Keratinocyte (primary cell): ENCODE data around the gene CHMP2A. TPM values are rescaled to one million over a fixed set of nuclear protein-coding genes. Genes with fewer than 3 reads are reported as not detected.
"Not testable (repeated sequence)": the region's sequence is repeated elsewhere in the genome, so short reads cannot be mapped to it uniquely, and the experiment has no call there.

ENCODE experiments used
- DNase-seq: peaks from one replicate; pipeline ENCODE4 v3.0.0-alpha.2; 2011; ENCODE audit warnings: low read depth, missing footprints, low spot score
- FAIRE-seq: peaks from 2 replicates; lab custom pipeline; 2011; peaks lifted over from hg19 to GRCh38; lab: Jason Lieb, UNC
- H2AFZ ChIP-seq: 2 replicates; pipeline ENCODE4 v1.6.0; 2012; ENCODE audit warnings: low read length, control low read depth, inconsistent platforms; ENCODE audit not compliant: control insufficient read depth
- H3K27ac ChIP-seq: 2 replicates; pipeline ENCODE4 v1.5.1; 2011; ENCODE audit warnings: low read length; ENCODE audit not compliant: control insufficient read depth, insufficient read depth
- H3K27me3 ChIP-seq: 3 replicates; pipeline ENCODE4 v1.6.0; 2011; ENCODE audit warnings: low read length; ENCODE audit not compliant: control insufficient read depth, insufficient read depth; ENCODE audit errors: extremely low read depth
- H3K36me3 ChIP-seq, 2 experiments: 2 replicates in 1 of 2; 3 replicates in 1 of 2; pipeline ENCODE4 v1.5.1; 2011; ENCODE audit warnings: low read length in 2 of 2, mild to moderate bottlenecking in 1 of 2; ENCODE audit not compliant: control insufficient read depth in 2 of 2, insufficient read depth in 2 of 2; ENCODE audit errors: extremely low read depth in 1 of 2
- H3K4me1 ChIP-seq: 3 replicates; pipeline ENCODE4 v1.5.1; 2011; ENCODE audit warnings: low read length; ENCODE audit not compliant: control insufficient read depth, insufficient read depth; ENCODE audit errors: extremely low read depth
- H3K4me2 ChIP-seq: 3 replicates; pipeline ENCODE4 v1.6.0; 2011; ENCODE audit warnings: low read depth, low read length; ENCODE audit not compliant: control insufficient read depth, insufficient read depth; ENCODE audit errors: extremely low read depth
- H3K4me3 ChIP-seq, 3 experiments: fragments of 200-600 bp in 1 of 3; sonication (generic) in 1 of 3; 2 replicates in 2 of 3; 3 replicates in 1 of 3; pipeline ENCODE4 v1.5.1; 2011 to 2016; ENCODE audit warnings: low read length in 3 of 3, mild to moderate bottlenecking in 3 of 3, control low read depth in 2 of 3, inconsistent platforms in 1 of 3, low read depth in 1 of 3, mixed read lengths in 1 of 3, mixed run types in 1 of 3, moderate library complexity in 1 of 3; ENCODE audit not compliant: control insufficient read depth in 2 of 3, insufficient read depth in 2 of 3; ENCODE audit errors: extremely low read depth in 1 of 3
- H3K79me2 ChIP-seq: 2 replicates; pipeline ENCODE4 v1.6.0; 2012; ENCODE audit warnings: low read length; ENCODE audit not compliant: control insufficient read depth, insufficient read depth
- H3K9ac ChIP-seq: 3 replicates; pipeline ENCODE4 v1.6.0; 2011; ENCODE audit warnings: low read length; ENCODE audit not compliant: control insufficient read depth, insufficient read depth; ENCODE audit errors: extremely low read depth
- H3K9me1 ChIP-seq: 3 replicates; pipeline ENCODE4 v1.6.0; 2011; ENCODE audit warnings: low read length; ENCODE audit not compliant: control insufficient read depth, insufficient read depth; ENCODE audit errors: extremely low read depth
- H3K9me3 ChIP-seq: 2 replicates; pipeline ENCODE4 v1.5.1; 2012; ENCODE audit warnings: low read depth, low read length; ENCODE audit not compliant: control insufficient read depth
- H4K20me1 ChIP-seq: 3 replicates; pipeline ENCODE4 v1.6.0; 2011; ENCODE audit warnings: low read length; ENCODE audit not compliant: control insufficient read depth, insufficient read depth; ENCODE audit errors: extremely low read depth
- CTCF ChIP-seq, 3 experiments: IDR thresholded peaks in 1 of 3; conservative IDR thresholded peaks in 1 of 3; optimal IDR thresholded peaks in 1 of 3; 2 replicates in 2 of 3; 3 replicates in 1 of 3; pipeline versions ENCODE3 to v1.5.1; 2011; ENCODE audit warnings: low read length in 3 of 3, mild to moderate bottlenecking in 3 of 3, moderate library complexity in 2 of 3, control low read depth in 1 of 3, inconsistent platforms in 1 of 3; ENCODE audit not compliant: insufficient read depth in 2 of 3; ENCODE audit errors: extremely low read depth in 1 of 3
- EZH2 ChIP-seq: IDR thresholded peaks from one replicate; pipeline ENCODE4 v1.6.1; 2012; ENCODE audit warnings: inconsistent platforms, mild to moderate bottlenecking, low read length, moderate library complexity
- dilution Hi-C: fragments of 300-500 bp; cut with MboI; formaldehyde crosslinking; loops from one replicate; pipeline ENCODE4 v1.7.0; 2020; ENCODE audit warnings: low sequenced_read_pairs; ENCODE audit not compliant: extremely low pct_ligation_motif_present
- polyA plus RNA-seq, 5 experiments: library from polyadenylated mRNA; depleted of rRNA in 3 of 5; stranded (reverse) in 3 of 5; stranded (forward) in 1 of 5; unstranded in 1 of 5; fragments of >200 nt; gene quantifications; 1 replicate in 1 of 5; 2 replicates in 3 of 5; 3 replicates in 1 of 5; pipeline versions ENCODE4 v1.2.1 to v1.2.3, GENCODE V29; 2011 to 2012; ENCODE audit warnings: missing spikeins in 2 of 5, low read depth in 1 of 5, low replicate concordance in 1 of 5

The CHMP2A gene
- polyA plus RNA-seq, 1 donor (not counting 4 experiments of a cell fraction or from before 2014, with no cell fraction given), result 115 TPM

GRCh38 chr19:58510084-58510862 is 44.6 kb downstream of the CHMP2A start:
- dilution Hi-C loops, result no loop called here
- H3K9ac ChIP-seq, result no peak overlapping the region
- peaks cover 6% of the 10 kb centered on the region for H3K4me1 ChIP-seq
- H3K27ac ChIP-seq, result no peak overlapping the region
- no peaks in the 10 kb centered on the region for H3K9me1 ChIP-seq
- FAIRE-seq (no peak), DNase-seq (no peak)
- H3K9me3 ChIP-seq, result no peaks in the 10 kb centered on the region
- H3K4me2 ChIP-seq, result no peak overlapping the region
- TF ChIP-seq CTCF (optimal IDR thresholded peaks at IDR 0.05 in 1 of 3, IDR thresholded peaks at IDR 0.05 in 1 of 3, conservative IDR thresholded peaks at IDR 0.05 in 1 of 3; ENCODE audit: extremely low read depth in 1 of 3, insufficient read depth in 2 of 3, low read length in 3 of 3) (no peak), EZH2 (no peak)
- no peaks in the 10 kb centered on the region for H3K36me3 ChIP-seq
- no peaks in the 10 kb centered on the region for H4K20me1 ChIP-seq
- H3K79me2 ChIP-seq, result peaks cover 9% of the 10 kb centered on the region
- no peak overlapping the region for H3K4me3 ChIP-seq
- H2AFZ ChIP-seq, result no peak overlapping the region
- H3K27me3 ChIP-seq, result no peaks in the 10 kb centered on the region

- dilution Hi-C loops, result no loop called here
- Histone ChIP-seq H3K4me3 (no peak overlapping the region), H3K79me2 (peaks cover 5% of the 10 kb centered on the region), H4K20me1 (no peaks in the 10 kb centered on the region), H3K9me1 (no peaks in the 10 kb centered on the region), H3K9me3 (no peaks in the 10 kb centered on the region), H3K4me1 (peaks cover 4% of the 10 kb centered on the region), H3K36me3 (no peaks in the 10 kb centered on the region), H3K27ac (no peak overlapping the region), H3K27me3 (no peaks in the 10 kb centered on the region), H2AFZ (no peak overlapping the region), H3K9ac (no peak overlapping the region), H3K4me2 (no peak overlapping the region)
- DNase-seq, result no peak
- TF ChIP-seq EZH2 (no peak), CTCF (optimal IDR thresholded peaks at IDR 0.05 in 1 of 3, IDR thresholded peaks at IDR 0.05 in 1 of 3, conservative IDR thresholded peaks at IDR 0.05 in 1 of 3; ENCODE audit: extremely low read depth in 1 of 3, insufficient read depth in 2 of 3, low read length in 3 of 3) (no peak)
- no peak for FAIRE-seq
These were observed 45.2 kb downstream of the CHMP2A start for GRCh38 chr19:58509731-58510083.

- FAIRE-seq, H3K4me3 ChIP-seq, H3K4me2 ChIP-seq, H3K9me1 ChIP-seq, H3K4me1 ChIP-seq, H3K9me3 ChIP-seq, H3K79me2 ChIP-seq, H4K20me1 ChIP-seq, H3K9ac ChIP-seq, H3K36me3 ChIP-seq, H3K27ac ChIP-seq, H3K27me3 ChIP-seq, dilution Hi-C loops, DNase-seq, H2AFZ ChIP-seq: not testable (repeated sequence)
These were observed 47.2 kb downstream of the CHMP2A start for GRCh38 chr19:58507602-58508223.
